ENCODE measurements around the gene CSK.

DNA sequence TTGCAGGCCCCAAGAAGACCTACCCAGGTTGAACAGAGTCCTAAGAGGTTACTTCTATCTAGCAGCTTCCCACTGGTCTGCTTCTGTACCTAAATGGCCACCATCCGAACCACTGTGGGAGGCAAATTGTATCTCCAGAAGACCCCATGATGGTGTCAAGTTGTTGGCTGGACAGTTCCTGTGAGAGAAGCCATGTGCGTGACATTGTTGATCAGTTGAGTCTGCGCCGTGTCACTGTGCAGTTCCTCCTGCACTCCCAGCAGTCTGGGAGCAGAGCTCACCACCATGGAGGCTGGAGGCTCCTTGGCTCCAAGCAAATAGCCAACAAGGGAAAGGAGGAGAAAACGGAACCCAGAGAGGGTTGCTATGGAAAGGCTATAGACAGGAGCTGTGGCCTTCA lies 49.0 kb upstream of the CSK start:
- TF ChIP-seq CTCF (conservative IDR thresholded peaks at IDR 0.05; ENCODE audit: low read depth in 2 of 2) (no peak), EZH2phosphoT487 (IDR thresholded peaks at IDR 0.05; ENCODE audit: unreplicated experiment) (no peak), CREB1 (CRISPR knock-in tag; IDR thresholded peaks at IDR 0.05; ENCODE audit: low read depth) (no peak), POLR2AphosphoS5 (IDR thresholded peaks at IDR 0.05; ENCODE audit: low read depth) (no peak), EZH2 (IDR thresholded peaks at IDR 0.05; ENCODE audit: low read depth, unreplicated experiment) (no peak)

Data from GM23338 (cell line).